ENCODE measurements around the gene GRM2.

DNA sequence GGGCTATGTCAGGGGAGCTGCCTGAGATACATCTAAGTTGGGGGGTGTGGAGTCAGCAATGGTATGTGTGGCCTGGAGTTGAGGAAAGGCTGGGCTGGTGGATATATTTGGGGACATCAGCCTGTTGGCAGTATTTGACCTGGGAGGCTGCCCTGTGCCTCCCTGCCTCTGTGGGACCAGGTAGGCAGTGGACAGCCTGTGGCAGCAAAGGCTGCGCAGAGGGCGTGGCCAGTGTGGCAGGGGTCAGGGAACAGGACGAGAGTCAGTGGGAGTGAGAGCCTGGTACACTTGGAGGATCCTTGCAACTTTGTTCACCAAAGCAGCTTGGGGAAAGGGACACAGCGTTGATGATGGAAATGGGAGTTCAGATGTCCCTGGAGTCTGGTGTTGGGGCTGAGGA, 20.8 kb upstream of the GRM2 start:
- TF ChIP-seq, protein P1, sequence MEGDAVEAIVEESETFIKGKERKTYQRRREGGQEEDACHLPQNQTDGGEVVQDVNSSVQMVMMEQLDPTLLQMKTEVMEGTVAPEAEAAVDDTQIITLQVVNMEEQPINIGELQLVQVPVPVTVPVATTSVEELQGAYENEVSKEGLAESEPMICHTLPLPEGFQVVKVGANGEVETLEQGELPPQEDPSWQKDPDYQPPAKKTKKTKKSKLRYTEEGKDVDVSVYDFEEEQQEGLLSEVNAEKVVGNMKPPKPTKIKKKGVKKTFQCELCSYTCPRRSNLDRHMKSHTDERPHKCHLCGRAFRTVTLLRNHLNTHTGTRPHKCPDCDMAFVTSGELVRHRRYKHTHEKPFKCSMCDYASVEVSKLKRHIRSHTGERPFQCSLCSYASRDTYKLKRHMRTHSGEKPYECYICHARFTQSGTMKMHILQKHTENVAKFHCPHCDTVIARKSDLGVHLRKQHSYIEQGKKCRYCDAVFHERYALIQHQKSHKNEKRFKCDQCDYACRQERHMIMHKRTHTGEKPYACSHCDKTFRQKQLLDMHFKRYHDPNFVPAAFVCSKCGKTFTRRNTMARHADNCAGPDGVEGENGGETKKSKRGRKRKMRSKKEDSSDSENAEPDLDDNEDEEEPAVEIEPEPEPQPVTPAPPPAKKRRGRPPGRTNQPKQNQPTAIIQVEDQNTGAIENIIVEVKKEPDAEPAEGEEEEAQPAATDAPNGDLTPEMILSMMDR (conservative IDR thresholded peaks at IDR 0.05; ENCODE audit: low read depth, low read length) = no peak
- no peak for TF ChIP-seq EZH2phosphoT487 (IDR thresholded peaks at IDR 0.05; ENCODE audit: borderline replicate concordance, low read length)

Data from PC-3 (cell line).